Karpas-422 (cell line): Measurements from ENCODE around the gene RNF145. TPM values are rescaled to one million over a fixed set of nuclear protein-coding genes. Genes with fewer than 3 reads are reported as not detected.
A peak's percentile ranks its signal among the peaks of the same experiment; 100 is the strongest.
"Not testable (repeated sequence)": the region's sequence is repeated elsewhere in the genome, so short reads cannot be mapped to it uniquely, and the experiment has no call there.

Source experiments
- DNase-seq: peaks from one replicate; pipeline ENCODE4 v3.0.0-alpha.2; 2015
- H2AFZ ChIP-seq: fragments of 200-600 bp; sonication (generic); 2 replicates; pipeline ENCODE4 v1.6.1; 2014; ENCODE audit warnings: antibody characterized with exemption, low read length, mixed read lengths
- H3K27ac ChIP-seq: fragments of 200-600 bp; sonication (generic); 2 replicates; pipeline ENCODE4 v1.5.1; 2014; ENCODE audit warnings: mild to moderate bottlenecking, low read length, moderate library complexity
- H3K27me3 ChIP-seq: fragments of 200-600 bp; sonication (generic); 2 replicates; pipeline ENCODE4 v1.6.1; 2014; ENCODE audit warnings: low read length, mixed read lengths
- H3K36me3 ChIP-seq: fragments of 200-600 bp; sonication (generic); 2 replicates; pipeline ENCODE4 v1.6.1; 2014; ENCODE audit warnings: low read length, mixed read lengths; ENCODE audit not compliant: insufficient read depth
- H3K4me1 ChIP-seq: fragments of 200-600 bp; sonication (generic); 2 replicates; pipeline ENCODE4 v1.6.1; 2014; ENCODE audit warnings: mild to moderate bottlenecking, low read length, mixed read lengths
- H3K4me2 ChIP-seq: fragments of 200-600 bp; sonication (generic); 2 replicates; pipeline ENCODE4 v1.6.1; 2014; ENCODE audit warnings: low read length, low read depth, mild to moderate bottlenecking; ENCODE audit not compliant: poor library complexity, severe bottlenecking
- H3K4me3 ChIP-seq: fragments of 200-600 bp; sonication (generic); 2 replicates; pipeline ENCODE4 v1.5.1; 2014; ENCODE audit warnings: mild to moderate bottlenecking, antibody characterized with exemption, low read length, mixed read lengths
- H3K79me2 ChIP-seq: fragments of 200-600 bp; sonication (generic); 2 replicates; pipeline ENCODE4 v1.6.1; 2014; ENCODE audit warnings: mild to moderate bottlenecking, low read length, mixed read lengths
- H3K9ac ChIP-seq: fragments of 200-600 bp; sonication (generic); 2 replicates; pipeline ENCODE4 v1.6.0; 2014; ENCODE audit warnings: low read length
- H3K9me2 ChIP-seq: fragments of 200-600 bp; sonication (generic), shearing (Covaris generic); replicated peaks from 2 replicates; pipeline ENCODE4 v1.6.0; 2014; ENCODE audit warnings: mild to moderate bottlenecking, low read length, moderate library complexity; ENCODE audit not compliant: insufficient read depth
- H3K9me3 ChIP-seq: fragments of 300-700, 200-600 bp; sonication (generic); 2 replicates; pipeline ENCODE4 v1.6.1; 2014; ENCODE audit warnings: low read length, mixed read lengths
- H4K20me1 ChIP-seq: fragments of 200-600 bp; sonication (generic); 2 replicates; pipeline ENCODE4 v1.6.1; 2014; ENCODE audit warnings: mild to moderate bottlenecking, antibody characterized with exemption, low read length, low read depth; ENCODE audit not compliant: insufficient read depth
- total RNA-seq: library from RNA; depleted of rRNA; stranded (reverse); fragments of >200 nt; shearing (Covaris generic); gene quantifications from 2 replicates; pipeline ENCODE4 v1.2.3, GENCODE V29; 2014; ENCODE audit warnings: low replicate concordance

RNF145 gene
- total RNA-seq, 1 experiment from 2014 or later: 113 TPM

DNA sequence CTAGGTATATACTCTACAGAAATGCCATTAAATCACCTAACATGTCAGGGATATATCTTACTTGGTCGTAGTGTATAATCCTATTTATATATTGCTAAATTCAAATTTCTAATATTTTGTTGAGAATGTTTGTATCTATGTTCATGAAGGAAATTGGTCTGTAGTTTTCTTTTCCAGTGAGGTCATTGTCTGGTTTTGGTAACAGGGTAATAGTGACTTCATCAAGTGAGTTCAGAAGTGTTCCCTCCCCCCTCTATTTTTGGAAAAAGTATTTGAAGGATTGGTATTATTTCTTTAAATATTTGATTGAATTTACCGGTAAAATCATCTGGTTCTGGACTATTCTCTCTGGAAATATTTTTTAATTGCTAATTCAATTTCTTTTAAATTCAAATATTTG, 86.2 kb downstream of the RNF145 start:
- Histone ChIP-seq H3K4me3 (no peak overlapping the region), H3K9me3 (0 out of 2 replicates have a peak, but pooled peaks cover 4% of the 10 kb centered on the region), H3K9me2 (no peaks in the 10 kb centered on the region), H3K4me1 (no peaks in the 10 kb centered on the region), H4K20me1 (no peaks in the 10 kb centered on the region), H3K36me3 (no peaks in the 10 kb centered on the region), H3K4me2 (no peak overlapping the region), H3K9ac (no peak overlapping the region), H3K27ac (no peak overlapping the region), H2AFZ (no peak overlapping the region), H3K79me2 (no peaks in the 10 kb centered on the region), H3K27me3 (no peaks in the 10 kb centered on the region)
- no peak for DNase-seq

- Histone ChIP-seq H3K27me3 (no peaks in the 10 kb centered on the region), H3K9me2 (no peaks in the 10 kb centered on the region), H2AFZ (no peak overlapping the region), H3K9me3 (0 out of 2 replicates have a peak, but pooled peaks cover 4% of the 10 kb centered on the region), H3K4me3 (no peak overlapping the region), H3K4me1 (no peaks in the 10 kb centered on the region), H3K4me2 (no peak overlapping the region), H4K20me1 (no peaks in the 10 kb centered on the region), H3K9ac (no peak overlapping the region), H3K79me2 (no peaks in the 10 kb centered on the region), H3K36me3 (no peaks in the 10 kb centered on the region), H3K27ac (no peak overlapping the region)
- no peak for DNase-seq
Observed at GRCh38 chr5:159121061-159121460, 88.3 kb downstream of the RNF145 start.

DNA sequence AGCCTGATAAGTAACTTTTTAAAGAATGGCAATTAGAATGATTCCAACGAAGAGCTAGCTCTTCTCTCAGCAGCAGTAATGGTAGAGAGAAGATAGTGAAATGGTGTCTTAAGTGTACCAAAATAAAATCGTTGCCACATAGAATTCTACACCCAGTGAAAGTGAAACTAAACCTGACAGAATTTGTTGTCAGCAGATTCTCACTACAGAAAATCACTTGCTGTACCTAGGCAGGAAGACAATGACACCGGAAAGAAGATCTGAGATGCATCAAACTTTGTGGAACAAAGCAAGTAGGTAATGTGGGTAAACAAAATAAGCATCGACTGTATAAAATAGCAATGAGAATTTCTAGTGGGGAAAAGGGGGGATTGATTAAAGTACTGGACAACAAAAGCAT, 88.9 kb downstream of the RNF145 start:
- no peak overlapping the region for H3K9ac ChIP-seq
- no peak overlapping the region for H3K27ac ChIP-seq
- no peaks in the 10 kb centered on the region for H3K27me3 ChIP-seq
- no peaks in the 10 kb centered on the region for H3K9me2 ChIP-seq
- no peak overlapping the region for H2AFZ ChIP-seq
- H3K79me2 ChIP-seq: no peaks in the 10 kb centered on the region
- no peak for DNase-seq
- peak overlapping the region; percentile 7 for H3K4me2 ChIP-seq
- H3K36me3 ChIP-seq: no peaks in the 10 kb centered on the region
- no peak overlapping the region for H3K4me3 ChIP-seq
- H3K9me3 ChIP-seq: 0 out of 2 replicates have a peak, but pooled peaks cover under 1% of the 10 kb centered on the region
- no peaks in the 10 kb centered on the region for H4K20me1 ChIP-seq
- H3K4me1 ChIP-seq: no peaks in the 10 kb centered on the region

DNA sequence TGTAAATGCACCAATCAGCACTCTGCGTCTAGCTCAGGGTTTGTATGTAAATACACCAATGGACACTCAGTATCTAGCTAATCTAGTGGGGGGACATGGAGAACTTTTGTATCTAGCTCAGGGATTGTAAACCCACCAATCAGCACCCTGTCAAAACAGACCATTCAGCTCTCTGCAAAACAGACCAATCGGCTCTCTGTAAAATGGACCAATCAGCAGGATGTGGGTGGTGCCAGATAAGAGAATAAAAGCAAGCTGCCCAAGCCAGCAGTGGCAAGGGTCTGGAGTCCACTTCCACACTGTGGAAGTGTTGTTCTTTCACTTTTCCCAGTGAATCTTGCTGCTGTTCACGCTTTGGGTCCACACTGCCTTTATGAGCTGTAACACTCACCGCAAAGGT, 89.5 kb downstream of the RNF145 start:
- not testable (repeated sequence) for H3K4me1 ChIP-seq, H3K9me3 ChIP-seq, H3K9me2 ChIP-seq, H3K9ac ChIP-seq, H3K4me2 ChIP-seq, H2AFZ ChIP-seq, H3K79me2 ChIP-seq, H3K4me3 ChIP-seq, H3K36me3 ChIP-seq, H3K27ac ChIP-seq, DNase-seq, H4K20me1 ChIP-seq, H3K27me3 ChIP-seq

GRCh38 chr5:159118958-159119659, 90.2 kb downstream of the RNF145 start:
- H3K4me3 ChIP-seq, DNase-seq, H3K27me3 ChIP-seq, H3K4me1 ChIP-seq, H3K9me3 ChIP-seq, H3K9me2 ChIP-seq, H3K79me2 ChIP-seq, H4K20me1 ChIP-seq, H3K27ac ChIP-seq, H3K9ac ChIP-seq, H2AFZ ChIP-seq, H3K4me2 ChIP-seq, H3K36me3 ChIP-seq: not testable (repeated sequence)

- peaks cover 13% of the 10 kb centered on the region for H3K4me1 ChIP-seq
- H4K20me1 ChIP-seq: no peaks in the 10 kb centered on the region
- no peak overlapping the region for H2AFZ ChIP-seq
- H3K79me2 ChIP-seq: no peaks in the 10 kb centered on the region
- H3K9me3 ChIP-seq: no peaks in the 10 kb centered on the region
- no peak for DNase-seq
- H3K27ac ChIP-seq: no peak overlapping the region
- no peaks in the 10 kb centered on the region for H3K27me3 ChIP-seq
- H3K9ac ChIP-seq: no peak overlapping the region
- no peaks in the 10 kb centered on the region for H3K9me2 ChIP-seq
- no peak overlapping the region for H3K4me3 ChIP-seq
- no peaks in the 10 kb centered on the region for H3K36me3 ChIP-seq
- no peak overlapping the region for H3K4me2 ChIP-seq
Observed at GRCh38 chr5:159113405-159113804, 95.9 kb downstream of the RNF145 start.

DNA sequence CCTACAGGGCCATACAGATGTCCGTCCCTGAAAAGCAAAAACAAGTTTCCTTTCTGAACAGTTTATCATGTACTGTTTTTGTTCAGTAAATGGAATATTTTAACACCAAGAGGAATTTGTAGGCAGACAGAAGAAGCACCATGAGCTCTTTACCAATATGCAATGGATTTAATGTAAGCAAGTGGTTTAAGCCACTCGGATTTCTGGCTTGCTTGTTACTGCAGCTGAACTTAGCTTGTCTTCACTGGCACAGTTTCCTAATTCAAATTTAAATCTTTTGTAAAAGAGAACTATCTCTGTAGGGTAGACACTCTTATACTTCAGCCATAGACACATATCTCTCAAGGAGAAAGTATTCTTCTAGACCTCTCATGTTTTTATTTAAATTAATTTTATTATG, 96.9 kb downstream of the RNF145 start:
- peak; percentile 27 for DNase-seq
- H3K79me2 ChIP-seq: no peaks in the 10 kb centered on the region
- H2AFZ ChIP-seq: no peak overlapping the region
- H3K9me2 ChIP-seq: no peaks in the 10 kb centered on the region
- H3K9ac ChIP-seq: no peak overlapping the region
- 0 out of 2 replicates have a peak, but pooled peaks cover under 1% of the 10 kb centered on the region for H4K20me1 ChIP-seq
- H3K36me3 ChIP-seq: no peaks in the 10 kb centered on the region
- H3K27ac ChIP-seq: no peak overlapping the region
- H3K4me2 ChIP-seq: no peak overlapping the region
- H3K27me3 ChIP-seq: no peaks in the 10 kb centered on the region
- peaks cover 16% of the 10 kb centered on the region for H3K4me1 ChIP-seq
- H3K9me3 ChIP-seq: no peaks in the 10 kb centered on the region
- no peak overlapping the region for H3K4me3 ChIP-seq
